GM21737 (cell line): Measurements from ENCODE around the gene POM121L12.

Source experiments
- ATAC-seq: cut with Tn5 transposase; IDR thresholded peaks from one replicate; pipeline ENCODE4 v1.9.1; 2021; ENCODE audit warnings: mild to moderate bottlenecking, moderate library complexity; ENCODE audit not compliant: unreplicated experiment

The POM121L12 gene

GRCh38 chr7:53035499-53036412 is at the start of gene POM121L12:
TSS of gene POM121L12 (plus strand) at chr7:53035633. CDS start at chr7:53035672, 39 bp downstream.
- no peak for ATAC-seq

- no peak for ATAC-seq
These were observed 43.4 kb upstream of the POM121L12 start for GRCh38 chr7:52992001-52992400.

GRCh38 chr7:52992479-52993162 is 42.8 kb upstream of the POM121L12 start:
- no peak for ATAC-seq

- ATAC-seq: no peak
These were observed 39.8 kb upstream of the POM121L12 start for GRCh38 chr7:52995676-52996075.

DNA sequence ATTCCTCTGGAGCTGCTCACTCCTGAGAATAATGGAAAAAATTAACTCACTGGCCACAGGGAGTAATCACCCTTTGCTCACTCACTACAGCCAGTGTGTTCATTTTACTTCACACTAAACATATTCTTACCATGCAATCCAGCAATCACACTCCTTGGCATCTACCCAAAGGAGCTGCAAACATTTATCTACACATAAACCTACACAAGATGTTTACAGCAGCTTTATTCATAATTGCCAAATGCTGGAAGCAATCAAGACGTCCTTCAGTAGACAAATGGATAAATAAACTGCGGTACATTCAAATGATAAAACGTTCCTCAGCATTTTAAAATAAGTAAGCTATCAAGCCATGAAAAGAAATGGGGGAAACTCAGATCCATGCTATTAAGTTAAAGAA is 34.2 kb upstream of the POM121L12 start:
- ATAC-seq: no peak

- no peak for ATAC-seq
These were observed 33.0 kb upstream of the POM121L12 start for GRCh38 chr7:53002389-53002788.

DNA sequence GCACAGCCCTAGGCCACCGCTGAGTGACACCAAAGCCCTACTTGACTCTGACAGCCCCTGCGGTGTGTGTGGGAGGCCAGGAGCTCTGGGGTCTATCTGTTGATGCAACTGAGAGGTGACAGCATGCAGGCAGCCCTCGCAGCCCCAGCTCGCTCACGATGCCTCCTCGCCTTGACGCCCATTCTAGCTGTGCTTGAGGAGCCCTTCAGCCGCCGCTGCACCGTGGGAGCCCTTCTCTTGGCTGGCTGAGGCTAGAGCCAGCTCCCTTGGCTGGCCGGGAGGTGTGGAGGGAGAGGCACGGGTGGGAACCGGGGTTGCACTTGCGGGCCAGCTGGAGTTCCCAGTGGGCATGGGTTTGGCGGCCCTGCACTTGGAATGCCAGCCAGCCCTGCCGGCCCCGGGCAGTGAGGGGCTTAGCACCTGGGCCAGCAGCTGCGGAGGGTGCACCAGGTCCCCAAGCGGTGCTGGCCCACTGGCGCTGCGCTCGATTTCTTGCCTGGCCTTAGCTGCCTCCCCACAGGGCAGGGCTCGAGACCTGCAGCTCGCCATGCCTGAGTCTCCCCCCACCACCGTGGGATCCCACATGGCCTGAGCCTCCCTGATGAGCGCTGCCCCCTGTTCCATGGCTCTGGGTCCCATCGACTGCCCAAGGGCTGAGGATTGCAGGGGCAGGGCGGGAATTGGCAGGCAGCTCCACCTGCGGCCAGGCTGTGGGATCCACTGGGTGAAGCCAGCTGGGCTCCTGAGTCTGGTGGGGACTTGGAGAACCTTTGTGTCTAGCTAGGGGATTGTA is 31.6 kb upstream of the POM121L12 start:
- no peak for ATAC-seq

GRCh38 chr7:53013925-53014324 is 21.5 kb upstream of the POM121L12 start:
- no peak for ATAC-seq

GRCh38 chr7:53015463-53015862 is 20.0 kb upstream of the POM121L12 start:
- no peak for ATAC-seq

DNA sequence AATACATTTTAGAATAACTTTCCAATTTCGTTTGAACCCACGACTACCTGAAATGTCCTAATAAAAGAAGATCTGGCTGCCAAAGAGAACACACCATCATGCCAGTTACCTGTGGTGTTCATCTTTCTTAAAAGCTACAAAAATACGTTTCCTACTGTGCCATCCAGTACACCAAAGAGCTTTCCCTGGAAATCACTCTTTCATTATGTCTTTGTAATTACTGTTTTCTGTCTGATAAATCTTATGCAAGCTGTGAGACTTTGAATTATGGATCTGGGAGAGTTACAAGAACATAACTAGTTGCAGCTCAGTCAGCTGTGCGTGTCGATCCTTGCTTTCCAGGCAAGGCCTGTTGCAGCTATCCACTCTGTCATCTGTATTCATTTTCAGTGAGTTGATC is 12.5 kb upstream of the POM121L12 start:
- ATAC-seq: no peak

GRCh38 chr7:53048638-53049037 is 13.2 kb downstream of the POM121L12 start:
- ATAC-seq: no peak

- ATAC-seq: no peak
These were observed 15.0 kb downstream of the POM121L12 start for GRCh38 chr7:53050433-53050832.

- ATAC-seq: no peak
These were observed 24.2 kb downstream of the POM121L12 start for GRCh38 chr7:53059591-53059990.

DNA sequence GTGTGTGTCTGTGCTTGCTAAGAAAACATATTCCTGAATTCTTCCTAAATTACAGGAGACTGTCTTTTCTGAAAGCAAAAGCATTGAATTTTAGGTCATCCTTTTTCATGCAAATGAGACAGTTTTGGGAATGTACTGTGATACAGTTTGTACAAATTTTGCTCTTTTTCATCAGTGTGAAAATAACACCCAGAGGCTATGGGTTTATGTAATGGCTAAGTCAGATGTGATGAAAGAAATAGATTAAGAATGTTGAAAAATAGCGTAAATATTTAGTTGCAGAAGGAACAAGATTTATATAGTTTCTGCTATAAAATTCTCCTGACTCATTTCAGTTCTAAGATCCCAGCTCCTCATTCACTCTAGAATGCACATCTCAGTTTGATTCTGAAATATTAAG is 24.6 kb downstream of the POM121L12 start:
- no peak for ATAC-seq

DNA sequence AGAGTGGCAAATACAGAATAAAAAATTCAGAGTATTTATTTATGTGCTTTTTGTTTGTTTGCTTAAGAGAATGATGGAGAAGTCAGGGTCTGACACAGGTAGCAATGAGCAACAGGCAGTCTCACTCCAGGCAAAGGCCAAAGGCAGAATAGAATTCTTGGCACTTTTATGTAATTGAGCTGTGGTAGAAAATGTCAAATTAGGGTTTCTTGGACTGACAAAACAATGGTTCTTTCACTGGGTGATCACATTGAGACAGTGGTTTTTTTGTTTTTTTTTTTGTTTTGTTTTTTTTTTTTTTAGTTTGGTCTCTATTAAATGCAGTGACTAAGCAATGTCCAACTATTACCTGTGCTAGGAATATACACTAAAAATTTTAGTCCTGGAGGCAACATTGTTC is 27.4 kb downstream of the POM121L12 start:
- ATAC-seq: no peak

DNA sequence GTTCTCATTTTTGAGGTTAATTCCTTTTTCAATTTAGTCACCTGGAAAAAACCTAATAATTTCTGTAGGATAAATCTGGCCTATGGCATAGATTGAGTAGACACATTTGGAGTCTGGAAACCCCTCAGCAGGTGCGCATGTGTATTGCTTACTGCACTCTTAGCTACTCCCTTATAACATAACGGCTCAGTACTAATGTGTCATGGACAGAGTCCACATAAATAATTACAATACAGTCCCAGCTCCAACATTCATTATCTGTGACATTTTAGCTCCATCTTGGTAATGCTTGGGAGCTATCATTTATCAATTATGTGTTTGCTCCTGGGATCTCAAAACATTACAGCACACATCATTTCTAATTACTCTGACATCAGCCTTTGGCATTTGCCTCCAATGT is 33.2 kb downstream of the POM121L12 start:
- ATAC-seq: no peak

GRCh38 chr7:53070883-53071282 is 35.5 kb downstream of the POM121L12 start:
- ATAC-seq: no peak
